MM.1S (cell line): ENCODE measurements around the gene ZDHHC8.

Experiments used
- EZH2 ChIP-seq: fragments of 300-600 bp; sonication (generic); optimal IDR thresholded peaks from 2 replicates; pipeline ENCODE3; 2017; ENCODE audit warnings: low read depth, mild to moderate bottlenecking, antibody characterized with exemption, low read length, mixed read lengths
- TF ChIP-seq, protein P1 (sequence below): fragments of 300-600 bp; sonication (generic); IDR thresholded peaks from 2 replicates; pipeline ENCODE4 v1.5.1; 2016; ENCODE audit warnings: antibody characterized with exemption, low read length, mixed read lengths

DNA sequence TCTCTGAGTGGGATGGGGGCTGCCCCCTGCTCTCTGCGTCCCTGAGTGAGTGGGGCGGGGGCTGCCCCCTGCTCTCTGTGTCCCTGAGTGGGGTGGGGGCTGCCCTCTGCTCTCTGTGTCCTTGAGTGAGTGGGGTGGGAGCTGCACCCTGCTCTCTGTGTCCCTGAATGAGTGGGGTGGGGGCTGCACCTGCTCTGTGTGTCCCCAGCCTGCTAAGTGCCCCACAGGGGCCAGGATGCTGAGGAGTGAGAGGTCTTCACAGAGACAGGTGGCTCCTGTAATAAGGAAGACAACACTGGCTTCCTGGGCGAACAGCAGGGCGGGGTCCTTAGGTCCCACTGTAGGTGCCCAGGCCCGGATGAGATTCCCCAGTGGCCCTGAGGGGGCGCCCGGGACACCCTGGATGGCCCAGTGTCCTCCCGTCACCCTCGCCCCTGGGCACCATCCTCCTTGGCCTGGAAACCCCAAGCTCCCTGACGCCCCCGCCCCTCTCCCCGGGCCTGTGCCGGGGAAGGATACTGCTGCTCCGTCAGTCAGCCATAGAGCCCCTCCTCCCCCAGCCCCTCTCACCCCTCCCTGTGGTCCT lies 23.1 kb downstream of the ZDHHC8 start:
- TF ChIP-seq, protein P1, sequence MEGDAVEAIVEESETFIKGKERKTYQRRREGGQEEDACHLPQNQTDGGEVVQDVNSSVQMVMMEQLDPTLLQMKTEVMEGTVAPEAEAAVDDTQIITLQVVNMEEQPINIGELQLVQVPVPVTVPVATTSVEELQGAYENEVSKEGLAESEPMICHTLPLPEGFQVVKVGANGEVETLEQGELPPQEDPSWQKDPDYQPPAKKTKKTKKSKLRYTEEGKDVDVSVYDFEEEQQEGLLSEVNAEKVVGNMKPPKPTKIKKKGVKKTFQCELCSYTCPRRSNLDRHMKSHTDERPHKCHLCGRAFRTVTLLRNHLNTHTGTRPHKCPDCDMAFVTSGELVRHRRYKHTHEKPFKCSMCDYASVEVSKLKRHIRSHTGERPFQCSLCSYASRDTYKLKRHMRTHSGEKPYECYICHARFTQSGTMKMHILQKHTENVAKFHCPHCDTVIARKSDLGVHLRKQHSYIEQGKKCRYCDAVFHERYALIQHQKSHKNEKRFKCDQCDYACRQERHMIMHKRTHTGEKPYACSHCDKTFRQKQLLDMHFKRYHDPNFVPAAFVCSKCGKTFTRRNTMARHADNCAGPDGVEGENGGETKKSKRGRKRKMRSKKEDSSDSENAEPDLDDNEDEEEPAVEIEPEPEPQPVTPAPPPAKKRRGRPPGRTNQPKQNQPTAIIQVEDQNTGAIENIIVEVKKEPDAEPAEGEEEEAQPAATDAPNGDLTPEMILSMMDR = peak; percentile 16
- no peak for TF ChIP-seq EZH2
